Measurements from ENCODE around the gene MMRN1. TPM values are rescaled to one million over a fixed set of nuclear protein-coding genes. Genes with fewer than 3 reads are reported as not detected.

Gene MMRN1
- total RNA-seq, 4 donors from 2014 or later, result 3.0 to 27.9 (median 8.0) TPM

- Histone ChIP-seq H3K9me3 (no peaks in the 10 kb centered on the region), H3K4me1 (no peaks in the 10 kb centered on the region), H3K27ac (no peak overlapping the region), H3K36me3 (no peaks in the 10 kb centered on the region), H3K4me3 (no peak overlapping the region), H3K27me3 (no peaks in the 10 kb centered on the region)
- DNase-seq, result no peak
- intact Hi-C loops (cut with DNase I; ENCODE audit: low total_unique reads), result no loop called here
- TF ChIP-seq CTCF (IDR thresholded peaks at IDR 0.05) (no peak), POLR2A (IDR thresholded peaks at IDR 0.05) (no peak), EP300 (IDR thresholded peaks at IDR 0.05; ENCODE audit: low read depth) (no peak), POLR2AphosphoS5 (IDR thresholded peaks at IDR 0.05) (no peak)
- WGBS, 2 donors (ENCODE audit: low coverage in 1 of 2), result 89% methylated on average over 1 of the region's 1 CpG; no CpG with 5 or more reads in 1 of the 2 donors
- in situ Hi-C loops (cut with MboI; ENCODE audit: low pct_ligation_motif_present in 1 of 4, low pct_unique_long_range_greater_than_20kb in 1 of 4, low sequenced_read_pairs in 3 of 4), result no loop called here
These were observed 23.4 kb upstream of the MMRN1 start for GRCh38 chr4:89871211-89871610.

GRCh38 chr4:89876548-89876947, 18.1 kb upstream of the MMRN1 start:
- DNase-seq, result no peak
- Histone ChIP-seq H3K9me3 (no peaks in the 10 kb centered on the region), H3K36me3 (no peaks in the 10 kb centered on the region), H3K4me1 (no peaks in the 10 kb centered on the region), H3K27ac (no peak overlapping the region), H3K4me3 (no peak overlapping the region), H3K27me3 (no peaks in the 10 kb centered on the region)
- in situ Hi-C loops (cut with MboI; ENCODE audit: low pct_ligation_motif_present in 1 of 4, low pct_unique_long_range_greater_than_20kb in 1 of 4, low sequenced_read_pairs in 3 of 4), result no loop called here
- intact Hi-C loops (cut with DNase I; ENCODE audit: low total_unique reads), result no loop called here
- WGBS, 2 donors (ENCODE audit: low coverage in 1 of 2), result 74 to 84% methylated on average over 3 of the region's 3 CpGs
- TF ChIP-seq EP300 (IDR thresholded peaks at IDR 0.05; ENCODE audit: low read depth) (no peak), POLR2A (IDR thresholded peaks at IDR 0.05) (no peak), POLR2AphosphoS5 (IDR thresholded peaks at IDR 0.05) (no peak), CTCF (IDR thresholded peaks at IDR 0.05) (no peak)

DNA sequence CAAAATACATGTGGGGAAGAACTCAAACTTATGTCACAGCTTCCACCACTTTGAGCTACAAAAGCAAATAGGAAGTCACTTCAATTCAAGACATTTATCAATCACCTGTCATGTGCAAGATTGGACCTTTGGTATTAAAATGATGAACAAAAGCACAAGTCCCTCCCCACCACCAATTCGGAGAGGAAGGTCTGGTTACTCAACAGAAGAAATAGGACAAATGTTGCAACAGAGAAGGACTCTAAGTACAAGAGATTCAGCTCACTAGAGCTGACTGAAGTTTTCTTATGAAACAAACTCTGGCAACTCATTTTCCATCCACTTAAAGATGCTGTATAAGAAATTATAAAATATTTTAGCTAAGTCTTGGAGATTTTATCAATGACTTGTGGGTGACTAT, 16.0 kb upstream of the MMRN1 start:
- H3K27ac ChIP-seq, result no peak overlapping the region
- H3K4me1 ChIP-seq, result no peaks in the 10 kb centered on the region
- no peaks in the 10 kb centered on the region for H3K9me3 ChIP-seq
- H3K27me3 ChIP-seq, result no peaks in the 10 kb centered on the region
- no peaks in the 10 kb centered on the region for H3K36me3 ChIP-seq
- in situ Hi-C loops (cut with MboI; ENCODE audit: low pct_ligation_motif_present in 1 of 4, low pct_unique_long_range_greater_than_20kb in 1 of 4, low sequenced_read_pairs in 3 of 4), result no loop called here
- intact Hi-C loops (cut with DNase I; ENCODE audit: low total_unique reads), result no loop called here
- WGBS, 2 donors (ENCODE audit: low coverage in 1 of 2), result 50% methylated on average over 1 of the region's 1 CpG
- H3K4me3 ChIP-seq, result no peak overlapping the region
- TF ChIP-seq EP300 (IDR thresholded peaks at IDR 0.05; ENCODE audit: low read depth), result no peak
- no peak for TF ChIP-seq CTCF (IDR thresholded peaks at IDR 0.05)
- no peak for TF ChIP-seq POLR2A (IDR thresholded peaks at IDR 0.05)
- no peak for TF ChIP-seq POLR2AphosphoS5 (IDR thresholded peaks at IDR 0.05)
- no peak for DNase-seq

- intact Hi-C loops (cut with DNase I; ENCODE audit: low total_unique reads) (no loop called here), in situ Hi-C loops (cut with MboI; ENCODE audit: low pct_ligation_motif_present in 1 of 4, low pct_unique_long_range_greater_than_20kb in 1 of 4, low sequenced_read_pairs in 3 of 4) (no loop called here)
- Histone ChIP-seq H3K36me3 (no peaks in the 10 kb centered on the region), H3K4me1 (no peaks in the 10 kb centered on the region), H3K4me3 (no peak overlapping the region), H3K27me3 (no peaks in the 10 kb centered on the region), H3K27ac (no peak overlapping the region), H3K9me3 (no peaks in the 10 kb centered on the region)
- TF ChIP-seq EP300 (IDR thresholded peaks at IDR 0.05; ENCODE audit: low read depth), result no peak
- no peak for TF ChIP-seq POLR2AphosphoS5 (IDR thresholded peaks at IDR 0.05)
- no peak for TF ChIP-seq CTCF (IDR thresholded peaks at IDR 0.05)
- no peak for TF ChIP-seq POLR2A (IDR thresholded peaks at IDR 0.05)
- no peak for DNase-seq
- 87 to 89% methylated on average over 4 of the region's 4 CpGs for WGBS, 2 donors (ENCODE audit: low coverage in 1 of 2)
These were observed 15.4 kb upstream of the MMRN1 start for GRCh38 chr4:89879215-89879614.

Data from transverse colon (tissue), 4 donors.